GM12878 (cell line): ENCODE data around the gene SMARCE1. TPM values are rescaled to one million over a fixed set of nuclear protein-coding genes. Genes with fewer than 3 reads are reported as not detected.

Source experiments
- CBX5 ChIP-seq: sonication (generic); IDR thresholded peaks from 2 replicates; pipeline ENCODE4 v1.6.1; 2016; ENCODE audit warnings: low read depth, moderate library complexity, mild to moderate bottlenecking, inconsistent platforms
- CHD4 ChIP-seq: fragments of 200-600 bp; sonication (generic); IDR thresholded peaks from 2 replicates; pipeline ENCODE4 v1.6.1; 2016; ENCODE audit warnings: mild to moderate bottlenecking
- CREM ChIP-seq: IDR thresholded peaks from 2 replicates; pipeline ENCODE4 v1.6.1; 2014; ENCODE audit warnings: antibody characterized with exemption, low read depth
- ESRRA ChIP-seq: IDR thresholded peaks from 2 replicates; pipeline ENCODE4 v1.6.1; 2012; ENCODE audit warnings: mild to moderate bottlenecking, low read length, improper control_type of control experiment
- IRF4 ChIP-seq: IDR thresholded peaks from 2 replicates; pipeline ENCODE4 v1.6.1; 2011; ENCODE audit warnings: low read depth, low read length
- MEF2B ChIP-seq: fragments of 450-650 bp; IDR thresholded peaks from 2 replicates; pipeline ENCODE4 v1.6.1; 2018; ENCODE audit warnings: mild to moderate bottlenecking, moderate library complexity; ENCODE audit not compliant: partially characterized antibody, poor library complexity, severe bottlenecking
- NR2C2 ChIP-seq: IDR thresholded peaks from 2 replicates; pipeline ENCODE4 v1.6.1; 2011; ENCODE audit warnings: borderline replicate concordance, low read depth; ENCODE audit not compliant: control insufficient read depth, insufficient read length
- PML ChIP-seq: IDR thresholded peaks from 2 replicates; pipeline ENCODE4 v1.6.1; 2012; ENCODE audit warnings: low read length, inconsistent platforms
- RBBP5 ChIP-seq: fragments of 200-600 bp; sonication (generic); conservative IDR thresholded peaks from 2 replicates; pipeline ENCODE4 v1.6.1; 2016
- SUZ12 ChIP-seq: fragments of 200-600 bp; sonication (generic); IDR thresholded peaks from one replicate; pipeline ENCODE4 v1.6.1; 2018; ENCODE audit warnings: antibody characterized with exemption, mild to moderate bottlenecking; ENCODE audit not compliant: unreplicated experiment
- TARDBP ChIP-seq: IDR thresholded peaks from 2 replicates; pipeline ENCODE4 v1.6.1; 2016; ENCODE audit warnings: borderline replicate concordance
- TBL1XR1 ChIP-seq: IDR thresholded peaks from 2 replicates; pipeline ENCODE4 v1.6.1; 2012; ENCODE audit warnings: low read depth, low read length, improper control_type of control experiment
- TCF7 ChIP-seq: IDR thresholded peaks from 2 replicates; pipeline ENCODE4 v1.6.1; 2014; ENCODE audit warnings: antibody characterized with exemption, borderline replicate concordance
- polyA plus RNA-seq, 11 experiments: library from polyadenylated mRNA; depleted of rRNA in 4 of 11; unstranded in 6 of 11; stranded (reverse) in 5 of 11; fragments of >200 nt; fragmentation: Nextera tagmentation in 4 of 11; fragmentation: Illumina TruSeq in 1 of 11; extraction: Ambion mirVana in 4 of 11; extraction: Trizol in 1 of 11; gene quantifications; 1 replicate in 1 of 11; 2 replicates in 10 of 11; pipeline versions ENCODE4 v1.2.1 to v1.2.3, GENCODE V29; 2011 to 2016; ENCODE audit warnings: inconsistent platforms in 2 of 11, missing spikeins in 2 of 11, low read depth in 1 of 11
- total RNA-seq, 4 experiments: library from RNA; depleted of rRNA in 3 of 4; stranded (reverse); fragments of >200 nt in 3 of 4; fragmentation: Illumina TruSeq in 1 of 4; extraction: Trizol in 1 of 4; gene quantifications; 2 replicates each; pipeline versions ENCODE4 v1.2.1 to v1.2.3, GENCODE V29; 2013 to 2021
- TF ChIP-seq, protein P1 (sequence below): IDR thresholded peaks from 2 replicates; pipeline ENCODE4 v1.6.1; 2011; ENCODE audit warnings: mild to moderate bottlenecking, low read depth, low read length, moderate library complexity; ENCODE audit not compliant: insufficient replicate concordance
- TF ChIP-seq, protein P2 (sequence below): fragments of 450-650 bp; IDR thresholded peaks from 2 replicates; pipeline ENCODE4 v1.6.1; 2014; ENCODE audit warnings: mild to moderate bottlenecking
- TF ChIP-seq, protein P3 (sequence below): fragments of 450-650 bp; IDR thresholded peaks from 2 replicates; pipeline ENCODE4 v1.6.1; 2016; ENCODE audit warnings: mild to moderate bottlenecking
- TF ChIP-seq, protein P4 (sequence below): fragments of 450-650 bp; IDR thresholded peaks from 2 replicates; pipeline ENCODE4 v1.6.1; 2017; ENCODE audit warnings: mild to moderate bottlenecking
- TF ChIP-seq, protein P5 (sequence below): IDR thresholded peaks from 2 replicates; pipeline ENCODE4 v1.6.1; 2012; ENCODE audit warnings: mild to moderate bottlenecking, low read depth, low read length
- TF ChIP-seq, protein P6 (sequence below): fragments of 450-650 bp; IDR thresholded peaks from 2 replicates; pipeline ENCODE4 v1.6.1; 2017; ENCODE audit warnings: low read depth, mild to moderate bottlenecking, moderate library complexity

SMARCE1 gene
- total and polyA plus RNA-seq, 10 of the 15 experiments (the other 5 are each of a cell fraction or from before 2014, with no cell fraction given): 87.9 to 191 (median 132) TPM

DNA sequence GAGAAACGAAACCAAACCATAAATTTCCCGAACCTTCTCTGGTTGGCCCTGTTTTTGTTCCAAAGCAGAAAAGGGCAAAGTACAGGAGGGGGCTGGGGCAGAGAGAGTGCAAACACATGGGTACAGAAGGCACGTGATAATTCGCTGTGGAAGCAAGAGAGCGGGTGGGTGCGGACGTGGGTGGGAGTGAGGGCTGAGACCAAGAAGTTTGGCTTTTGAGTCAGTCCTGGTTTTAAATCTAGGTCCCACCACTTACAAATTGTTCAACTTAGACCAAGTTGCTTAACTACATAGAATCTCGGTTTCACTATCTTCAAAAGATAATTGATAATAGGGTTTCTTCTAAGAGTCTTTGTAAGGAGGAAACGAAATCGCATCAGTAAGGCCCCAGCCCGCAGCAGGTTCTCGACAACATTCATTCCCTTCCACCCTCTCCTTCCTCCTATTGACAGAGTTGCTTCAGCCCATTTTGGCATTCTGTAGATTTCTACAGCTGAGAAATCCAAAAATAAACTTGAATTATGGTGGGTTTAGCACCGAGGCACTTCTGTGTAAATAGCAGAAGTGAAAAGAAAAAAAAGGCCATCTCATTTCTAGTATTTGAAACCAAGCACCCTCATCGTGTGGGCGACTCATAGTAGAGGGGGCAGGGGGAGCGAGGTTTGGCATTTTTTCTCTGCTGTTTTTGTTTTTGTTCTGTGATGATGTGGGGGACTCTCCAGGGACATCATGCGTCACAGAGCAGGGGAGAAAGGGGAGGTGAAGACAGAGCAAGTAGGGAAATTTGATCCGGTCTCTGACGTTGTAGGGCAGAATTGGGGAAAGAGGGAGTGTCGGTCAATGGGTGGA lies 48.8 kb downstream of the SMARCE1 start (continued):
- TF ChIP-seq TBL1XR1: peak; percentile 100
- TF ChIP-seq IRF4: peak; percentile 87
- TF ChIP-seq RBBP5: no peak
- no peak for TF ChIP-seq TCF7
- TF ChIP-seq, protein P1, sequence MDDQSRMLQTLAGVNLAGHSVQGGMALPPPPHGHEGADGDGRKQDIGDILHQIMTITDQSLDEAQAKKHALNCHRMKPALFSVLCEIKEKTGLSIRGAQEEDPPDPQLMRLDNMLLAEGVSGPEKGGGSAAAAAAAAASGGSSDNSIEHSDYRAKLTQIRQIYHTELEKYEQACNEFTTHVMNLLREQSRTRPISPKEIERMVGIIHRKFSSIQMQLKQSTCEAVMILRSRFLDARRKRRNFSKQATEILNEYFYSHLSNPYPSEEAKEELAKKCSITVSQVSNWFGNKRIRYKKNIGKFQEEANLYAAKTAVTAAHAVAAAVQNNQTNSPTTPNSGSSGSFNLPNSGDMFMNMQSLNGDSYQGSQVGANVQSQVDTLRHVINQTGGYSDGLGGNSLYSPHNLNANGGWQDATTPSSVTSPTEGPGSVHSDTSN: no peak
- peak; percentile 96 for TF ChIP-seq CBX5
- TF ChIP-seq SUZ12: no peak
- TF ChIP-seq MEF2B: peak; percentile 99
- TF ChIP-seq, protein P2, sequence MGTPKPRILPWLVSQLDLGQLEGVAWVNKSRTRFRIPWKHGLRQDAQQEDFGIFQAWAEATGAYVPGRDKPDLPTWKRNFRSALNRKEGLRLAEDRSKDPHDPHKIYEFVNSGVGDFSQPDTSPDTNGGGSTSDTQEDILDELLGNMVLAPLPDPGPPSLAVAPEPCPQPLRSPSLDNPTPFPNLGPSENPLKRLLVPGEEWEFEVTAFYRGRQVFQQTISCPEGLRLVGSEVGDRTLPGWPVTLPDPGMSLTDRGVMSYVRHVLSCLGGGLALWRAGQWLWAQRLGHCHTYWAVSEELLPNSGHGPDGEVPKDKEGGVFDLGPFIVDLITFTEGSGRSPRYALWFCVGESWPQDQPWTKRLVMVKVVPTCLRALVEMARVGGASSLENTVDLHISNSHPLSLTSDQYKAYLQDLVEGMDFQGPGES: no peak
- TF ChIP-seq CHD4: no peak; the same call in 1 of the 2 replicates
- TF ChIP-seq NR2C2: no peak
- TF ChIP-seq, protein P3, sequence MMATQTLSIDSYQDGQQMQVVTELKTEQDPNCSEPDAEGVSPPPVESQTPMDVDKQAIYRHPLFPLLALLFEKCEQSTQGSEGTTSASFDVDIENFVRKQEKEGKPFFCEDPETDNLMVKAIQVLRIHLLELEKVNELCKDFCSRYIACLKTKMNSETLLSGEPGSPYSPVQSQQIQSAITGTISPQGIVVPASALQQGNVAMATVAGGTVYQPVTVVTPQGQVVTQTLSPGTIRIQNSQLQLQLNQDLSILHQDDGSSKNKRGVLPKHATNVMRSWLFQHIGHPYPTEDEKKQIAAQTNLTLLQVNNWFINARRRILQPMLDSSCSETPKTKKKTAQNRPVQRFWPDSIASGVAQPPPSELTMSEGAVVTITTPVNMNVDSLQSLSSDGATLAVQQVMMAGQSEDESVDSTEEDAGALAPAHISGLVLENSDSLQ: peak; percentile 86
- TF ChIP-seq, protein P4, sequence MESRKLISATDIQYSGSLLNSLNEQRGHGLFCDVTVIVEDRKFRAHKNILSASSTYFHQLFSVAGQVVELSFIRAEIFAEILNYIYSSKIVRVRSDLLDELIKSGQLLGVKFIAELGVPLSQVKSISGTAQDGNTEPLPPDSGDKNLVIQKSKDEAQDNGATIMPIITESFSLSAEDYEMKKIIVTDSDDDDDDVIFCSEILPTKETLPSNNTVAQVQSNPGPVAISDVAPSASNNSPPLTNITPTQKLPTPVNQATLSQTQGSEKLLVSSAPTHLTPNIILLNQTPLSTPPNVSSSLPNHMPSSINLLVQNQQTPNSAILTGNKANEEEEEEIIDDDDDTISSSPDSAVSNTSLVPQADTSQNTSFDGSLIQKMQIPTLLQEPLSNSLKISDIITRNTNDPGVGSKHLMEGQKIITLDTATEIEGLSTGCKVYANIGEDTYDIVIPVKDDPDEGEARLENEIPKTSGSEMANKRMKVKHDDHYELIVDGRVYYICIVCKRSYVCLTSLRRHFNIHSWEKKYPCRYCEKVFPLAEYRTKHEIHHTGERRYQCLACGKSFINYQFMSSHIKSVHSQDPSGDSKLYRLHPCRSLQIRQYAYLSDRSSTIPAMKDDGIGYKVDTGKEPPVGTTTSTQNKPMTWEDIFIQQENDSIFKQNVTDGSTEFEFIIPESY: no peak
- TF ChIP-seq, protein P5, sequence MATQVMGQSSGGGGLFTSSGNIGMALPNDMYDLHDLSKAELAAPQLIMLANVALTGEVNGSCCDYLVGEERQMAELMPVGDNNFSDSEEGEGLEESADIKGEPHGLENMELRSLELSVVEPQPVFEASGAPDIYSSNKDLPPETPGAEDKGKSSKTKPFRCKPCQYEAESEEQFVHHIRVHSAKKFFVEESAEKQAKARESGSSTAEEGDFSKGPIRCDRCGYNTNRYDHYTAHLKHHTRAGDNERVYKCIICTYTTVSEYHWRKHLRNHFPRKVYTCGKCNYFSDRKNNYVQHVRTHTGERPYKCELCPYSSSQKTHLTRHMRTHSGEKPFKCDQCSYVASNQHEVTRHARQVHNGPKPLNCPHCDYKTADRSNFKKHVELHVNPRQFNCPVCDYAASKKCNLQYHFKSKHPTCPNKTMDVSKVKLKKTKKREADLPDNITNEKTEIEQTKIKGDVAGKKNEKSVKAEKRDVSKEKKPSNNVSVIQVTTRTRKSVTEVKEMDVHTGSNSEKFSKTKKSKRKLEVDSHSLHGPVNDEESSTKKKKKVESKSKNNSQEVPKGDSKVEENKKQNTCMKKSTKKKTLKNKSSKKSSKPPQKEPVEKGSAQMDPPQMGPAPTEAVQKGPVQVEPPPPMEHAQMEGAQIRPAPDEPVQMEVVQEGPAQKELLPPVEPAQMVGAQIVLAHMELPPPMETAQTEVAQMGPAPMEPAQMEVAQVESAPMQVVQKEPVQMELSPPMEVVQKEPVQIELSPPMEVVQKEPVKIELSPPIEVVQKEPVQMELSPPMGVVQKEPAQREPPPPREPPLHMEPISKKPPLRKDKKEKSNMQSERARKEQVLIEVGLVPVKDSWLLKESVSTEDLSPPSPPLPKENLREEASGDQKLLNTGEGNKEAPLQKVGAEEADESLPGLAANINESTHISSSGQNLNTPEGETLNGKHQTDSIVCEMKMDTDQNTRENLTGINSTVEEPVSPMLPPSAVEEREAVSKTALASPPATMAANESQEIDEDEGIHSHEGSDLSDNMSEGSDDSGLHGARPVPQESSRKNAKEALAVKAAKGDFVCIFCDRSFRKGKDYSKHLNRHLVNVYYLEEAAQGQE: 0 out of 2 replicates have a peak, but pooled peaks have one; percentile 45
- peak; percentile 95 for TF ChIP-seq PML
- no peak for TF ChIP-seq TARDBP
- peak; percentile 76 for TF ChIP-seq ESRRA
- TF ChIP-seq, protein P6, sequence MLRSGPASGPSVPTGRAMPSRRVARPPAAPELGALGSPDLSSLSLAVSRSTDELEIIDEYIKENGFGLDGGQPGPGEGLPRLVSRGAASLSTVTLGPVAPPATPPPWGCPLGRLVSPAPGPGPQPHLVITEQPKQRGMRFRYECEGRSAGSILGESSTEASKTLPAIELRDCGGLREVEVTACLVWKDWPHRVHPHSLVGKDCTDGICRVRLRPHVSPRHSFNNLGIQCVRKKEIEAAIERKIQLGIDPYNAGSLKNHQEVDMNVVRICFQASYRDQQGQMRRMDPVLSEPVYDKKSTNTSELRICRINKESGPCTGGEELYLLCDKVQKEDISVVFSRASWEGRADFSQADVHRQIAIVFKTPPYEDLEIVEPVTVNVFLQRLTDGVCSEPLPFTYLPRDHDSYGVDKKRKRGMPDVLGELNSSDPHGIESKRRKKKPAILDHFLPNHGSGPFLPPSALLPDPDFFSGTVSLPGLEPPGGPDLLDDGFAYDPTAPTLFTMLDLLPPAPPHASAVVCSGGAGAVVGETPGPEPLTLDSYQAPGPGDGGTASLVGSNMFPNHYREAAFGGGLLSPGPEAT: peak; percentile 100
- TF ChIP-seq CREM: peak; percentile 95
